ENCODE measurements around the gene DNAJA4.

DNA sequence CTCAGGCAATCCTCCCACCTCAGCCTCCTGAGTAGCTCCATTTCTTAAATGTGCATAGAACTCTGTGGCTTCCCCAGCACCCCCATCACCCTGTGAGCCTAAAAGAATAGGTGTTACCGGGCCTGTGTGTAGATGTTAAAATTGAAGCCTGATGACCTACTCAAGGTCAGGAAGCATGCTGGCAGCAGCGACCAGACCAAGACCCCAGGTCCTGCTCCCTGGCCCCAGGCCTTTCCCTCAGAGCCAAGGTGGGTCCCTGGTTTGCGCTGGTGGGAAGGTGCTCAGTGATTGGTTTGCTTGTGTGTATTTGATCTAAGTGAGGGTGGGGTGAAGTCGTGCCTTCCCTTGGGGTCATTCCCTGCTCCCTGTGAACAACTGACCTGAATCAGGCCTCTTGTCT is 57.4 kb downstream of the DNAJA4 start:
- TF ChIP-seq EZH2 (IDR thresholded peaks at IDR 0.05; ENCODE audit: borderline replicate concordance, low read length), result no peak
- TF ChIP-seq, protein P1, sequence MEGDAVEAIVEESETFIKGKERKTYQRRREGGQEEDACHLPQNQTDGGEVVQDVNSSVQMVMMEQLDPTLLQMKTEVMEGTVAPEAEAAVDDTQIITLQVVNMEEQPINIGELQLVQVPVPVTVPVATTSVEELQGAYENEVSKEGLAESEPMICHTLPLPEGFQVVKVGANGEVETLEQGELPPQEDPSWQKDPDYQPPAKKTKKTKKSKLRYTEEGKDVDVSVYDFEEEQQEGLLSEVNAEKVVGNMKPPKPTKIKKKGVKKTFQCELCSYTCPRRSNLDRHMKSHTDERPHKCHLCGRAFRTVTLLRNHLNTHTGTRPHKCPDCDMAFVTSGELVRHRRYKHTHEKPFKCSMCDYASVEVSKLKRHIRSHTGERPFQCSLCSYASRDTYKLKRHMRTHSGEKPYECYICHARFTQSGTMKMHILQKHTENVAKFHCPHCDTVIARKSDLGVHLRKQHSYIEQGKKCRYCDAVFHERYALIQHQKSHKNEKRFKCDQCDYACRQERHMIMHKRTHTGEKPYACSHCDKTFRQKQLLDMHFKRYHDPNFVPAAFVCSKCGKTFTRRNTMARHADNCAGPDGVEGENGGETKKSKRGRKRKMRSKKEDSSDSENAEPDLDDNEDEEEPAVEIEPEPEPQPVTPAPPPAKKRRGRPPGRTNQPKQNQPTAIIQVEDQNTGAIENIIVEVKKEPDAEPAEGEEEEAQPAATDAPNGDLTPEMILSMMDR (IDR thresholded peaks at IDR 0.05; ENCODE audit: low read length), result no peak

Data from OCI-LY1 (cell line).